Loucy (cell line): Measurements from ENCODE around the gene ESAM.

Experiments used
- CTCF ChIP-seq: fragments of 200-600 bp; sonication (generic); conservative IDR thresholded peaks from 2 replicates; pipeline ENCODE4 v1.5.1; 2014; ENCODE audit warnings: mild to moderate bottlenecking, antibody characterized with exemption, low read length
- EZH2phosphoT487 ChIP-seq: fragments of 200-600 bp; IDR thresholded peaks from 2 replicates; pipeline ENCODE4 v1.6.1; 2018; ENCODE audit warnings: antibody characterized with exemption, mild to moderate bottlenecking, moderate library complexity, borderline replicate concordance

- TF ChIP-seq CTCF (no peak), EZH2phosphoT487 (no peak)
These were observed 587 bp downstream of the ESAM start for GRCh38 chr11:124761301-124762104.
